ENCODE results near the gene PKP3.

Gene PKP3

DNA sequence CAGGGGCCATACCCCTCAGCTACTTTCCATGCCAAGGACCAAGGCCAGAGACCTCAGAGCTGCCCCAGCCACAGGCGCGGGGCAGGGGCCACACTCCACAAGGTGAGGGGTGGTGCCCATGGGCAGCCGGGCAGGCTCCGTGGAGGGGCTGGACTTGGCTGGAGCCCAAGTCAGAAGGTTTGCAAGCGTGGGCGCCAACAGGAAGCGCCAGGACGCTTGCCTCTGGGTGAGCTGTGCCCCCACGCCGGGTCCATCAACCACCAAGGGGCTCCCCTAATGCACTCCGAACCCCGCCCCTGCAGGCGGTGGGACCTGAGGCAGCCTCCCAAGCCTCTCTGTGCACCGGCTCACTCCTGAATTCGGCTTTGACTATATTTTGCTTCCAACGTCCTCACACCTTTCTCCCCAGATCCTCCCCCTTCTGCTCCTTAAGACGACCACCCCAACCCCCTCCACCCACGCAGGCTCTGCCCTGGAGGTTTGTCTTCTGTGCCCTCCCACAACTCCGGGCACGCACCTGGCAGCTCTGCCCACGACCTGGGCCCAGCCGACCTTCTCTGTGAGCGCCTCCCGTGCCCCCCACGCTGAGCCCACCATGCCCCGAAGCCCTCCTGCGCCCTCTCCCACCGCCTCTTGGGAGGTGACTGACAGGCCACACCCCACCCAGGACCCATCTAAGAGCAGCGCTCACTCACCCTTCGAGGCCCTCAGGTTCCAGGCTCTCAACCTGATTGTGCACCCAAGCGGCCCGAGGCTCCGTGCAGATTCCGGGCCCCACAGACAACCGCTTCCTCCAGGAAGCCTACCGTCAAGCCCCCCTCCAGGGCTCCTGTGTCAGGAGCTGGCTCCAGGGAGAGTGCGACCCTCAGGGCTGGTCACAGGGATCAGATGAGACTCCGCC lies 2.6 kb upstream of the PKP3 start:
- H3K9ac ChIP-seq (ENCODE audit: low read length in 2 of 2), result no peak overlapping the region
- no peak overlapping the region for H3K27ac ChIP-seq (ENCODE audit: low read length)
- no peaks in the 10 kb centered on the region for H3K27me3 ChIP-seq (ENCODE audit: control insufficient read depth in 1 of 2, insufficient read depth in 2 of 2, low read length in 2 of 2)
- H3K4me1 ChIP-seq (ENCODE audit: control insufficient read depth, insufficient read depth, low read length), result peaks cover 2% of the 10 kb centered on the region
- peaks cover 0 to 4% of the 10 kb centered on the region in 2 donors for H3K9me3 ChIP-seq (ENCODE audit: control insufficient read depth in 2 of 2, low read length in 2 of 2)
- no peak overlapping the region for H3K4me3 ChIP-seq (ENCODE audit: low read length in 2 of 2)
- H3K36me3 ChIP-seq (ENCODE audit: control insufficient read depth in 2 of 2, insufficient read depth in 2 of 2, low read length in 2 of 2), result no peaks in the 10 kb centered on the region

DNA sequence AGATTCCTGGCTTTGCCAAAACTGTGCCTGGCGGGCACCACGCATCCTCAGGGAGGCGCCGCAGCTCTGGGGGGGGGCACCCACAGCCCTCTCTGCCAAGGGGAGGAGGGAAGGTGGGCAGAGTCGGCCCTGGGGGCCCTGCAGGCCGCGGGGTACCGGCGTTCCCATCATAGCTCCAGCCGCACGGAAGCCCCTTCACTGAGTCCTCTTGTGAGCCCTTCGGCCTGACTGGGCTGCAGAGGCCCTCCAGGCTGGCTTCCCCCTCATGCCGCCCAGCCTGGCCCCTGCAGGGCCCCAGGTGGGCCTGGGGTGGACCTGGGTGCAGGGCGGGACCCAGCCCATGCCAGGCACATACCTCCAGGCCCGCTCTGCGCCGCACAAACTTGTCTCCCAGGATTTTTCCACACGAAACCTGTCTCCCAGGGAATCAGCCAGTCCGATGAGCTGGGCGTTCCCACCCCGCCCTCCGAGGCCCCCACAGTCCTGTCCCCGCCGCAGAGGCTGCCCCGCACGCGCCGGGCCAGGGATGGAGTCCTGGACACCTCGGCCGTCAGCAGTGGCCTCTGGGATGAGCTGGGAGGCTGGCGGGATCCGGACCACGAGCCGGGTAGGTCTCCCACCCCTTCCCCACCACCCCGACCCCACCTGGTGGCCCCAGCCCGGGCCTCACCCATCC lies 1.8 kb upstream of the PKP3 start:
- Histone ChIP-seq H3K27me3 (ENCODE audit: control insufficient read depth in 1 of 2, insufficient read depth in 2 of 2, low read length in 2 of 2) (no peaks in the 10 kb centered on the region), H3K9me3 (ENCODE audit: control insufficient read depth in 2 of 2, low read length in 2 of 2) (no peaks in the 10 kb centered on the region), H3K4me1 (ENCODE audit: control insufficient read depth, insufficient read depth, low read length) (peaks cover 11% of the 10 kb centered on the region), H3K27ac (ENCODE audit: low read length) (no peak overlapping the region), H3K4me3 (ENCODE audit: low read length in 2 of 2) (no peak overlapping the region), H3K36me3 (ENCODE audit: control insufficient read depth in 2 of 2, insufficient read depth in 2 of 2, low read length in 2 of 2) (no peaks in the 10 kb centered on the region), H3K9ac (ENCODE audit: low read length in 2 of 2) (no peak overlapping the region)

DNA sequence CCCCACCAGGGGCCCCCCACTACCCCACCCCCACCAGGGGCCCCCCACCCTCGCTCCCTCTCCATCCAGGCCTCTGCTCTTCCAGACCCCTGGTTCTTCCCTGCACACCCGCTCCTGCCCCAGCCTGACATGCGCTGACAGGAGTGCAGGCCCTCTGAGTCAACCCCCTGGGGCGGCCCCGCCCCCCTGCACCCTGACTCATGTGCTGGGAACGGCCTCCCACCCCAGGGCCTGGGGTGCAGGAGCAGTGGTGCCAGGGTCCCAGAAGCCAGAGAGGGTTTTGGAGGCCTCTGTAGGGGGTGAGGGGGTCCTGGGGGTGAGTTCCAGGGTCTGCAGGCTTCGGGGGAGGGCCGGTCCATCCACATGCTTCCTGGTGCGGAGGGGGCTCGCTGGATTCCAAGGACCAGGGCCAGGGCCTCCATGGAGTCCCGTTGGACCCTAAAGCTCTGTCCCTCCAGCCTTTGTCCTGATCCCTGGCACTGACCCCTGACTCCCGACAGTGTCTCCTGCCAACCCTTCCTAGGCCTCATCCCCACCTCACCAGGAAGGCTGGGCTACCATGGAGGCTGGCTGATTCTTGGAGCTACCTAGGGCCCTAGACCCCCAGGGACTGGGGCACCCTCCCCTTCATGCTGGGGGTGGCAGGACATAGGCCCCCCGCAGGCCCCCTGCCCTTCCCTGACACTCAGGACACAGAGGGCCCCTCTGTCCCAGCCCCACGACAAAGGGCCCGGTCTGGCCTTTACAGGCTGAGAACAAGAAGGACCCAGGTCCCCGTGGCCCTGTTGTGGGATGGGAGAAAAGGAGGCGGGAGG lies 583 bp upstream of the PKP3 start:
- Histone ChIP-seq H3K27ac (ENCODE audit: low read length) (no peak overlapping the region), H3K27me3 (ENCODE audit: control insufficient read depth in 1 of 2, insufficient read depth in 2 of 2, low read length in 2 of 2) (no peaks in the 10 kb centered on the region), H3K9me3 (ENCODE audit: control insufficient read depth in 2 of 2, low read length in 2 of 2) (no peaks in the 10 kb centered on the region), H3K4me1 (ENCODE audit: control insufficient read depth, insufficient read depth, low read length) (peaks cover 15% of the 10 kb centered on the region), H3K4me3 (ENCODE audit: low read length in 2 of 2) (no peak overlapping the region), H3K9ac (ENCODE audit: low read length in 2 of 2) (no peak overlapping the region), H3K36me3 (ENCODE audit: control insufficient read depth in 2 of 2, insufficient read depth in 2 of 2, low read length in 2 of 2) (no peaks in the 10 kb centered on the region)

DNA sequence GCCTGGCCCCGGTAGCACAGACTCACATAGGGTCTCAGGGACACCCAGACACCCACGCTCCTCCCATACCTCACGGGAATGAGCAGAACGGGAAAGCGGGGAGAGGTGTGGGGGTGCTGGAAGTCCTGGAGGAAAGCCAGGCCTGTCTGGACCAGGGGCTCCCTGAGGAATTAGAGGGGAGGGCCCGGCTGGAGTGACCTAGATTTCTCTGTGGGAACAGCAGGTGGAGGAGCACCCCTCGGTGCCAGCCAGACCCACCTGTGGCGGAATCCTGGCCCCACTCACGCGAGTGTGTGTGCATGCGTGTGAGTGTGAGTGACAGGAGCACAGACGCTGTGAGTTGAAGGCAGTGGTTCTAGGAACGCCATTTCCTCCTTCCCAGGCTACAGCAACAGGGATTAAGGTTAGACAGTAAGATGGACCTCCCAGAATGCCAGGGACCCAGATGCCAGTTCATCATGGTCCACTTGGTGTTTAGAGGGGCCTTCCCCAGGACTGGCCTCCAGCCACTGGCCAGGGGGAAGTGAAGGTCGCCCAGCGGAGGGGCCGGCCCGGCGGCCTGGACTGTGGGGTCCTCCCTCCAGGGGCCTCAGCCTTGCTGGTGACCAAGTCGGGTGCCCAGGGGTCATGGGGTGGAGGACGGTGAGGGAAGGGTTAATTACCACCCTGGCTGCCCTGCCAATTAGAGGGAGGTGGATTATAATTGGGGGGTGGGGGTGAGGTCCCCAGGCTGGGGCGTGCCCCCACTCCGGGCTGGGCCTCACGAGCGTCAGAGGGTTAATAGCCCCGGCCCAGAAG lies 1.0 kb downstream of the PKP3 start:
- peaks cover 15% of the 10 kb centered on the region for H3K4me1 ChIP-seq (ENCODE audit: control insufficient read depth, insufficient read depth, low read length)
- no peak overlapping the region for H3K4me3 ChIP-seq (ENCODE audit: low read length in 2 of 2)
- peaks cover 6 to 7% of the 10 kb centered on the region in 2 donors for H3K27me3 ChIP-seq (ENCODE audit: control insufficient read depth in 1 of 2, insufficient read depth in 2 of 2, low read length in 2 of 2)
- H3K9me3 ChIP-seq (ENCODE audit: control insufficient read depth in 2 of 2, low read length in 2 of 2), result no peaks in the 10 kb centered on the region
- no peak overlapping the region for H3K27ac ChIP-seq (ENCODE audit: low read length)
- H3K9ac ChIP-seq (ENCODE audit: low read length in 2 of 2), result no peak overlapping the region
- H3K36me3 ChIP-seq (ENCODE audit: control insufficient read depth in 2 of 2, insufficient read depth in 2 of 2, low read length in 2 of 2), result no peaks in the 10 kb centered on the region

DNA sequence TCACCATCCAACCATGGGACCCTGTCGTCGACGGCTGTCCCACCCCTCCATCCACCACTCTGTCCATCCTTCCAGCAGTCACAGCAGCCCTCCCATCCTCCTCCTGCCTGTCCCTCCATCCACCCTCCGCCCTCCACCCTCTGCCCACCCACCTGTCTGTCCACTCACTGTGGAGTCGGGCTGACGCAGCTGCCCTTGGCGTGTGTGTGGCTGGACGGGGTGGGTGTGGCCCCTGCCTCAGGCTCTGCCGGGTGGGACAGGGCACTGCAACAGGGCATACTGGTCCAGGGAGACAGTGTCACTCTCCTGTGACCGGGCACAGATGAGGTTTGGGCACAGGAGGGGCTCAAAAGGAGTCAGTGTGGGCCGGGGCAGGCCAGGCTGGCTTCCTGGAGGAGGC lies 1.9 kb downstream of the PKP3 start:
- peaks cover 7 to 11% of the 10 kb centered on the region in 2 donors for H3K27me3 ChIP-seq (ENCODE audit: control insufficient read depth in 1 of 2, insufficient read depth in 2 of 2, low read length in 2 of 2)

DNA sequence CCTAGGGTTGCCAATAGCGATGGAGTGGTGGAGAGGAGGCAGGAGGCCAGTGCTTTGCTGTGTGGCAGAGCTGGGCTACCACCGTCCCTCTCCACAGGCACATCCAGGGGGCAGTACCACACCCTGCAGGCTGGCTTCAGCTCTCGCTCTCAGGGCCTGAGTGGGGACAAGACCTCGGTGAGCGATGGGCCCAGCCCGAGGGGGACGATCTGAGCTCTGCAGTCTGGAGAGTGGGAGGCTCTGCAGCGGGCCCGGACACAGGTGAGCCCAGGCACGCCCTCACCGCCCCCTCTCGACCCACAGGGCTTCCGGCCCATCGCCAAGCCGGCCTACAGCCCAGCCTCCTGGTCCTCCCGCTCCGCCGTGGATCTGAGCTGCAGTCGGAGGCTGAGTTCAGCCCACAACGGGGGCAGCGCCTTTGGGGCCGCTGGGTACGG lies 2.5 kb downstream of the PKP3 start:
- H3K9me3 ChIP-seq (ENCODE audit: control insufficient read depth in 2 of 2, low read length in 2 of 2), result no peaks in the 10 kb centered on the region
- H3K36me3 ChIP-seq (ENCODE audit: control insufficient read depth in 2 of 2, insufficient read depth in 2 of 2, low read length in 2 of 2), result no peaks in the 10 kb centered on the region
- peaks cover 15% of the 10 kb centered on the region for H3K4me1 ChIP-seq (ENCODE audit: control insufficient read depth, insufficient read depth, low read length)
- H3K4me3 ChIP-seq (ENCODE audit: low read length in 2 of 2), result peak overlapping the region in 1 of 2 donors; percentile 68
- H3K27me3 ChIP-seq (ENCODE audit: control insufficient read depth in 1 of 2, insufficient read depth in 2 of 2, low read length in 2 of 2), result peaks cover 7 to 11% of the 10 kb centered on the region in 2 donors
- H3K9ac ChIP-seq (ENCODE audit: low read length in 2 of 2), result no peak overlapping the region
- no peak overlapping the region for H3K27ac ChIP-seq (ENCODE audit: low read length)

More for the DNA sequence above, 1.9 kb downstream of the PKP3 start:
- Histone ChIP-seq H3K36me3 (ENCODE audit: control insufficient read depth in 2 of 2, insufficient read depth in 2 of 2, low read length in 2 of 2) (no peaks in the 10 kb centered on the region), H3K4me3 (ENCODE audit: low read length in 2 of 2) (no peak overlapping the region), H3K4me1 (ENCODE audit: control insufficient read depth, insufficient read depth, low read length) (peaks cover 15% of the 10 kb centered on the region), H3K27ac (ENCODE audit: low read length) (no peak overlapping the region), H3K9ac (ENCODE audit: low read length in 2 of 2) (no peak overlapping the region), H3K9me3 (ENCODE audit: control insufficient read depth in 2 of 2, low read length in 2 of 2) (no peaks in the 10 kb centered on the region)

DNA sequence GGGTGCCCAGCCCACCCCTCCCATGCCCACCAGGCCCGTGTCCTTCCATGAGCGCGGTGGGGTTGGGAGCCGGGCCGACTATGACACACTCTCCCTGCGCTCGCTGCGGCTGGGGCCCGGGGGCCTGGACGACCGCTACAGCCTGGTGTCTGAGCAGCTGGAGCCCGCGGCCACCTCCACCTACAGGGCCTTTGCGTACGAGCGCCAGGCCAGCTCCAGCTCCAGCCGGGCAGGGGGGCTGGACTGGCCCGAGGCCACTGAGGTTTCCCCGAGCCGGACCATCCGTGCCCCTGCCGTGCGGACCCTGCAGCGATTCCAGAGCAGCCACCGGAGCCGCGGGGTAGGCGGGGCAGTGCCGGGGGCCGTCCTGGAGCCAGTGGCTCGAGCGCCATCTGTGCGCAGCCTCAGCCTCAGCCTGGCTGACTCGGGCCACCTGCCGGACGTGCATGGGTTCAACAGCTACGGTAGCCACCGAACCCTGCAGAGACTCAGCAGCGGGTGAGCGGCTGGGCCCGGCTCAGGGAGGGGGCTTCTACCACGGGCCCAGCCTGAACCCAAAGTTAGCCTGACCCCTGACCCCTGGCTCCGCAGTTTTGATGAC lies 3.0 kb downstream of the PKP3 start:
- H3K27me3 ChIP-seq (ENCODE audit: control insufficient read depth in 1 of 2, insufficient read depth in 2 of 2, low read length in 2 of 2), result peaks cover 7 to 11% of the 10 kb centered on the region in 2 donors
- H3K9ac ChIP-seq (ENCODE audit: low read length in 2 of 2), result no peak overlapping the region

DNA sequence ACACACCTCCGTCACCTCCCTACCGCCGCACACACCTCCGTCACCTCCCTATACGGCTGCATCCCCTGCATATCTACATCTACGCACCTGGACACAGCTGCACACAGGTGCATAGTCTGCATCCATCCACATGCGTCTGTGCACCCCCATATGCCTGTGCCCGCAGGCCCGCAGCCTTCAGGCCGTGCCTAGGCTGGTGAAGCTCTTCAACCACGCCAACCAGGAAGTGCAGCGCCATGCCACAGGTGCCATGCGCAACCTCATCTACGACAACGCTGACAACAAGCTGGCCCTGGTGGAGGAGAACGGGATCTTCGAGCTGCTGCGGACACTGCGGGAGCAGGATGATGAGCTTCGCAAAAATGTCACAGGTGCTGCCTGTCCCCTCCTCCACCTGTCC lies 4.8 kb downstream of the PKP3 start:
- Histone ChIP-seq H3K4me3 (ENCODE audit: low read length in 2 of 2) (no peak overlapping the region), H3K4me1 (ENCODE audit: control insufficient read depth, insufficient read depth, low read length) (peaks cover 15% of the 10 kb centered on the region), H3K9ac (ENCODE audit: low read length in 2 of 2) (no peak overlapping the region), H3K9me3 (ENCODE audit: control insufficient read depth in 2 of 2, low read length in 2 of 2) (no peaks in the 10 kb centered on the region), H3K27ac (ENCODE audit: low read length) (no peak overlapping the region), H3K27me3 (ENCODE audit: control insufficient read depth in 1 of 2, insufficient read depth in 2 of 2, low read length in 2 of 2) (peaks cover 7 to 11% of the 10 kb centered on the region in 2 donors), H3K36me3 (ENCODE audit: control insufficient read depth in 2 of 2, insufficient read depth in 2 of 2, low read length in 2 of 2) (no peaks in the 10 kb centered on the region)

More for the DNA sequence above, 3.0 kb downstream of the PKP3 start:
- no peak overlapping the region for H3K27ac ChIP-seq (ENCODE audit: low read length)
- H3K4me3 ChIP-seq (ENCODE audit: low read length in 2 of 2), result peak overlapping the region in 1 of 2 donors; percentile 68
- no peaks in the 10 kb centered on the region for H3K36me3 ChIP-seq (ENCODE audit: control insufficient read depth in 2 of 2, insufficient read depth in 2 of 2, low read length in 2 of 2)
- H3K4me1 ChIP-seq (ENCODE audit: control insufficient read depth, insufficient read depth, low read length), result peaks cover 15% of the 10 kb centered on the region
- H3K9me3 ChIP-seq (ENCODE audit: control insufficient read depth in 2 of 2, low read length in 2 of 2), result no peaks in the 10 kb centered on the region

DNA sequence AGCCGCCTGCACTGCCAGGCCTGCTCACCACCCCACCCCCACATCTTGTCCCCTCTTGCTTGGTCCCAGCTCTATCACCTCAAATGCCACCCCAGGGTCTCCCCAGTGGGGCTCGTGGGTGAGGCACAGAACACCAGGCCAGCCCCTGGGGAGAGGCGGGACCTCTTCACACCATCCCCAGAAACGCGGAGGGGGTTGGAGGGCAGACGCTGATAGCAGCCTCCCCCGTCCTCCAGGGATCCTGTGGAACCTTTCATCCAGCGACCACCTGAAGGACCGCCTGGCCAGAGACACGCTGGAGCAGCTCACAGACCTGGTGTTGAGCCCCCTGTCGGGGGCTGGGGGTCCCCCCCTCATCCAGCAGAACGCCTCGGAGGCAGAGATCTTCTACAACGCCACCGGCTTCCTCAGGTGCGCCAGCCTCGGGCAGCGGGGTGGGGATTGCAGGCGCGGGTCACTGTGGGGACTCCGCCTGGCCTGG lies 5.8 kb downstream of the PKP3 start:
- Histone ChIP-seq H3K27me3 (ENCODE audit: control insufficient read depth in 1 of 2, insufficient read depth in 2 of 2, low read length in 2 of 2) (peaks cover 7 to 11% of the 10 kb centered on the region in 2 donors), H3K36me3 (ENCODE audit: control insufficient read depth in 2 of 2, insufficient read depth in 2 of 2, low read length in 2 of 2) (no peaks in the 10 kb centered on the region), H3K4me3 (ENCODE audit: low read length in 2 of 2) (no peak overlapping the region), H3K27ac (ENCODE audit: low read length) (no peak overlapping the region), H3K4me1 (ENCODE audit: control insufficient read depth, insufficient read depth, low read length) (peaks cover 15% of the 10 kb centered on the region), H3K9ac (ENCODE audit: low read length in 2 of 2) (no peak overlapping the region), H3K9me3 (ENCODE audit: control insufficient read depth in 2 of 2, low read length in 2 of 2) (no peaks in the 10 kb centered on the region)

All from stomach smooth muscle (tissue), 2 donors.